K562 (cell line): ENCODE results near the gene CNOT1. TPM values are rescaled to one million over a fixed set of nuclear protein-coding genes. Genes with fewer than 3 reads are reported as not detected.
A peak's percentile ranks its signal among the peaks of the same experiment; 100 is the strongest.

Source experiments
- ATF1 ChIP-seq, 2 experiments: fragments of 450-650 bp in 1 of 2; IDR thresholded peaks; 2 replicates each; pipeline ENCODE4 v1.6.1; 2016; ENCODE audit warnings: missing compliant biosample characterization in 1 of 2, missing genetic modification characterization in 1 of 2
- ATF7 ChIP-seq: fragments of 450-650 bp; IDR thresholded peaks from 2 replicates; pipeline ENCODE4 v1.7.1; 2014; ENCODE audit warnings: mild to moderate bottlenecking, moderate library complexity
- CREM ChIP-seq: IDR thresholded peaks from 2 replicates; pipeline ENCODE4 v1.6.1; 2014; ENCODE audit warnings: antibody characterized with exemption, low read depth
- ERF ChIP-seq: fragments of 450-650 bp; formaldehyde crosslinking; IDR thresholded peaks from 2 replicates; pipeline ENCODE4 v1.4.0; 2020; ENCODE audit warnings: mild to moderate bottlenecking, mixed read lengths
- MCM7 ChIP-seq, 2 experiments: fragments of 450-650 bp; IDR thresholded peaks; 2 replicates each; pipeline ENCODE4 v1.6.1; 2016 to 2018
- RBFOX2 ChIP-seq: fragments of 200-400 bp; formaldehyde crosslinking; IDR thresholded peaks from 2 replicates; pipeline ENCODE4 v1.6.1; 2017; ENCODE audit warnings: low read depth, mild to moderate bottlenecking, low read length, moderate library complexity
- ZNF551 ChIP-seq: fragments of 250-450 bp; sonication (Bioruptor Pico); IDR thresholded peaks from 2 replicates; pipeline ENCODE4 v1.5.0; 2021; ENCODE audit warnings: mild to moderate bottlenecking, moderate library complexity
- ZNF589 ChIP-seq: fragments of 200-800 bp; sonication (Bioruptor generic); IDR thresholded peaks from 2 replicates; pipeline ENCODE4 v1.6.1; 2016; ENCODE audit warnings: low read depth, missing genetic modification characterization, missing compliant biosample characterization
- polyA plus RNA-seq, 8 experiments: library from polyadenylated mRNA; depleted of rRNA in 4 of 8; stranded (reverse) in 5 of 8; unstranded in 3 of 8; fragments of >200 nt; fragmentation: Nextera tagmentation in 2 of 8; fragmentation: Illumina TruSeq in 1 of 8; extraction: Ambion mirVana in 2 of 8; extraction: Trizol in 1 of 8; gene quantifications; 2 replicates each; pipeline versions ENCODE4 v1.2.1 to v1.2.3, GENCODE V29; 2011 to 2014; ENCODE audit warnings: inconsistent platforms in 1 of 8, missing spikeins in 1 of 8
- total RNA-seq, 7 experiments: library from RNA; depleted of rRNA in 6 of 7; stranded (reverse); fragments of >200 nt in 6 of 7; fragmentation: Illumina TruSeq in 2 of 7; extraction: Trizol in 2 of 7; gene quantifications; 2 replicates each; pipeline versions ENCODE4 v1.2.1 to v1.2.3, GENCODE V29; 2011 to 2021; ENCODE audit warnings: low replicate concordance in 1 of 7
- TF ChIP-seq, protein P1 (sequence below): fragments of 450-650 bp; IDR thresholded peaks from 2 replicates; pipeline ENCODE4 v1.6.1; 2016; ENCODE audit warnings: mild to moderate bottlenecking, moderate library complexity
- TF ChIP-seq, protein P2 (sequence below): IDR thresholded peaks from 2 replicates; pipeline ENCODE4 v1.6.1; 2014; ENCODE audit warnings: antibody characterized with exemption
- TF ChIP-seq, protein P3 (sequence below): sonication (generic); formaldehyde crosslinking; IDR thresholded peaks from 2 replicates; pipeline ENCODE4 v1.8.0; 2022; ENCODE audit warnings: mild to moderate bottlenecking, missing genetic modification reagents

Gene CNOT1
- total and polyA plus RNA-seq, 9 of the 15 experiments (the other 6 are each of a cell fraction or from before 2014, with no cell fraction given), result 110 to 270 (median 220) TPM

DNA sequence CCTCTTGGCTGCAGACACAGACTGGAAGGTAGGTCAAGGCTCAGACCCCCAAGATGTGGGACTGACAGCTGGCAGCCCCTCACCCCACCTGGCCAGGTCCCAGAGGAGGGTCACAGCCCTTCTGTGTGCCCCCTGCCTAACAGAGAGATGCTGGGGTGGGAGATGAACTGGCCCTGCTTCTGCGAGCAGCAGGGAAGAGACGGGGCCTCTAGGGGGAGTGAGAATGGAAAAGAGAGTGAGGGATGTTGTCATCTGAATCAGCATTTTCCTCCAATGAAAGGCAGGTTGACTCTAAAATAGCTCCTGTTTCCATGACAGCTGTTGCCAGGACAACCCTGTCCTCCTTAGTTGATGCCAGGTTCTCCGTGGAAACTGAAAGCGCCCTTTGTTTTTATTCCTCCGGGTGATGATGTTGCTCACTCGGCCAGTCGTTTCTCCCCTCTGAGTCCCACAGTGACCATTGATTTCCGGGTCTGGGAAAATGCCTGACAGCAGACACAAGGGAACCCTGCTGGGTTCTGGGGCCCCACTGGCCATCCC is 134.6 kb downstream of the CNOT1 start (continued):
- TF ChIP-seq, protein P1, sequence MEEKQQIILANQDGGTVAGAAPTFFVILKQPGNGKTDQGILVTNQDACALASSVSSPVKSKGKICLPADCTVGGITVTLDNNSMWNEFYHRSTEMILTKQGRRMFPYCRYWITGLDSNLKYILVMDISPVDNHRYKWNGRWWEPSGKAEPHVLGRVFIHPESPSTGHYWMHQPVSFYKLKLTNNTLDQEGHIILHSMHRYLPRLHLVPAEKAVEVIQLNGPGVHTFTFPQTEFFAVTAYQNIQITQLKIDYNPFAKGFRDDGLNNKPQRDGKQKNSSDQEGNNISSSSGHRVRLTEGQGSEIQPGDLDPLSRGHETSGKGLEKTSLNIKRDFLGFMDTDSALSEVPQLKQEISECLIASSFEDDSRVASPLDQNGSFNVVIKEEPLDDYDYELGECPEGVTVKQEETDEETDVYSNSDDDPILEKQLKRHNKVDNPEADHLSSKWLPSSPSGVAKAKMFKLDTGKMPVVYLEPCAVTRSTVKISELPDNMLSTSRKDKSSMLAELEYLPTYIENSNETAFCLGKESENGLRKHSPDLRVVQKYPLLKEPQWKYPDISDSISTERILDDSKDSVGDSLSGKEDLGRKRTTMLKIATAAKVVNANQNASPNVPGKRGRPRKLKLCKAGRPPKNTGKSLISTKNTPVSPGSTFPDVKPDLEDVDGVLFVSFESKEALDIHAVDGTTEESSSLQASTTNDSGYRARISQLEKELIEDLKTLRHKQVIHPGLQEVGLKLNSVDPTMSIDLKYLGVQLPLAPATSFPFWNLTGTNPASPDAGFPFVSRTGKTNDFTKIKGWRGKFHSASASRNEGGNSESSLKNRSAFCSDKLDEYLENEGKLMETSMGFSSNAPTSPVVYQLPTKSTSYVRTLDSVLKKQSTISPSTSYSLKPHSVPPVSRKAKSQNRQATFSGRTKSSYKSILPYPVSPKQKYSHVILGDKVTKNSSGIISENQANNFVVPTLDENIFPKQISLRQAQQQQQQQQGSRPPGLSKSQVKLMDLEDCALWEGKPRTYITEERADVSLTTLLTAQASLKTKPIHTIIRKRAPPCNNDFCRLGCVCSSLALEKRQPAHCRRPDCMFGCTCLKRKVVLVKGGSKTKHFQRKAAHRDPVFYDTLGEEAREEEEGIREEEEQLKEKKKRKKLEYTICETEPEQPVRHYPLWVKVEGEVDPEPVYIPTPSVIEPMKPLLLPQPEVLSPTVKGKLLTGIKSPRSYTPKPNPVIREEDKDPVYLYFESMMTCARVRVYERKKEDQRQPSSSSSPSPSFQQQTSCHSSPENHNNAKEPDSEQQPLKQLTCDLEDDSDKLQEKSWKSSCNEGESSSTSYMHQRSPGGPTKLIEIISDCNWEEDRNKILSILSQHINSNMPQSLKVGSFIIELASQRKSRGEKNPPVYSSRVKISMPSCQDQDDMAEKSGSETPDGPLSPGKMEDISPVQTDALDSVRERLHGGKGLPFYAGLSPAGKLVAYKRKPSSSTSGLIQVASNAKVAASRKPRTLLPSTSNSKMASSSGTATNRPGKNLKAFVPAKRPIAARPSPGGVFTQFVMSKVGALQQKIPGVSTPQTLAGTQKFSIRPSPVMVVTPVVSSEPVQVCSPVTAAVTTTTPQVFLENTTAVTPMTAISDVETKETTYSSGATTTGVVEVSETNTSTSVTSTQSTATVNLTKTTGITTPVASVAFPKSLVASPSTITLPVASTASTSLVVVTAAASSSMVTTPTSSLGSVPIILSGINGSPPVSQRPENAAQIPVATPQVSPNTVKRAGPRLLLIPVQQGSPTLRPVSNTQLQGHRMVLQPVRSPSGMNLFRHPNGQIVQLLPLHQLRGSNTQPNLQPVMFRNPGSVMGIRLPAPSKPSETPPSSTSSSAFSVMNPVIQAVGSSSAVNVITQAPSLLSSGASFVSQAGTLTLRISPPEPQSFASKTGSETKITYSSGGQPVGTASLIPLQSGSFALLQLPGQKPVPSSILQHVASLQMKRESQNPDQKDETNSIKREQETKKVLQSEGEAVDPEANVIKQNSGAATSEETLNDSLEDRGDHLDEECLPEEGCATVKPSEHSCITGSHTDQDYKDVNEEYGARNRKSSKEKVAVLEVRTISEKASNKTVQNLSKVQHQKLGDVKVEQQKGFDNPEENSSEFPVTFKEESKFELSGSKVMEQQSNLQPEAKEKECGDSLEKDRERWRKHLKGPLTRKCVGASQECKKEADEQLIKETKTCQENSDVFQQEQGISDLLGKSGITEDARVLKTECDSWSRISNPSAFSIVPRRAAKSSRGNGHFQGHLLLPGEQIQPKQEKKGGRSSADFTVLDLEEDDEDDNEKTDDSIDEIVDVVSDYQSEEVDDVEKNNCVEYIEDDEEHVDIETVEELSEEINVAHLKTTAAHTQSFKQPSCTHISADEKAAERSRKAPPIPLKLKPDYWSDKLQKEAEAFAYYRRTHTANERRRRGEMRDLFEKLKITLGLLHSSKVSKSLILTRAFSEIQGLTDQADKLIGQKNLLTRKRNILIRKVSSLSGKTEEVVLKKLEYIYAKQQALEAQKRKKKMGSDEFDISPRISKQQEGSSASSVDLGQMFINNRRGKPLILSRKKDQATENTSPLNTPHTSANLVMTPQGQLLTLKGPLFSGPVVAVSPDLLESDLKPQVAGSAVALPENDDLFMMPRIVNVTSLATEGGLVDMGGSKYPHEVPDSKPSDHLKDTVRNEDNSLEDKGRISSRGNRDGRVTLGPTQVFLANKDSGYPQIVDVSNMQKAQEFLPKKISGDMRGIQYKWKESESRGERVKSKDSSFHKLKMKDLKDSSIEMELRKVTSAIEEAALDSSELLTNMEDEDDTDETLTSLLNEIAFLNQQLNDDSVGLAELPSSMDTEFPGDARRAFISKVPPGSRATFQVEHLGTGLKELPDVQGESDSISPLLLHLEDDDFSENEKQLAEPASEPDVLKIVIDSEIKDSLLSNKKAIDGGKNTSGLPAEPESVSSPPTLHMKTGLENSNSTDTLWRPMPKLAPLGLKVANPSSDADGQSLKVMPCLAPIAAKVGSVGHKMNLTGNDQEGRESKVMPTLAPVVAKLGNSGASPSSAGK, result no peak
- TF ChIP-seq RBFOX2 (no peak), ZNF589 (CRISPR knock-in tag) (no peak), ATF7 (peak; percentile 92), ATF1 (CRISPR knock-in tag; IDR thresholded peaks at IDR 0.05) (no peak), ATF1 (tag; IDR thresholded peaks at IDR 0.05) (peak; percentile 51; the same call in 1 of the 2 replicates), CREM (peak; percentile 53), MCM7 (IDR thresholded peaks at IDR 0.05) (no peak), ZNF551 (no peak), ERF (CRISPR knock-in tag) (no peak)
- TF ChIP-seq, protein P2, sequence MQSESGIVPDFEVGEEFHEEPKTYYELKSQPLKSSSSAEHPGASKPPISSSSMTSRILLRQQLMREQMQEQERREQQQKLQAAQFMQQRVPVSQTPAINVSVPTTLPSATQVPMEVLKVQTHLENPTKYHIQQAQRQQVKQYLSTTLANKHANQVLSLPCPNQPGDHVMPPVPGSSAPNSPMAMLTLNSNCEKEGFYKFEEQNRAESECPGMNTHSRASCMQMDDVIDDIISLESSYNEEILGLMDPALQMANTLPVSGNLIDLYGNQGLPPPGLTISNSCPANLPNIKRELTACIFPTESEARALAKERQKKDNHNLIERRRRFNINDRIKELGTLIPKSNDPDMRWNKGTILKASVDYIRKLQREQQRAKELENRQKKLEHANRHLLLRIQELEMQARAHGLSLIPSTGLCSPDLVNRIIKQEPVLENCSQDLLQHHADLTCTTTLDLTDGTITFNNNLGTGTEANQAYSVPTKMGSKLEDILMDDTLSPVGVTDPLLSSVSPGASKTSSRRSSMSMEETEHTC, result no peak
- TF ChIP-seq, protein P3, sequence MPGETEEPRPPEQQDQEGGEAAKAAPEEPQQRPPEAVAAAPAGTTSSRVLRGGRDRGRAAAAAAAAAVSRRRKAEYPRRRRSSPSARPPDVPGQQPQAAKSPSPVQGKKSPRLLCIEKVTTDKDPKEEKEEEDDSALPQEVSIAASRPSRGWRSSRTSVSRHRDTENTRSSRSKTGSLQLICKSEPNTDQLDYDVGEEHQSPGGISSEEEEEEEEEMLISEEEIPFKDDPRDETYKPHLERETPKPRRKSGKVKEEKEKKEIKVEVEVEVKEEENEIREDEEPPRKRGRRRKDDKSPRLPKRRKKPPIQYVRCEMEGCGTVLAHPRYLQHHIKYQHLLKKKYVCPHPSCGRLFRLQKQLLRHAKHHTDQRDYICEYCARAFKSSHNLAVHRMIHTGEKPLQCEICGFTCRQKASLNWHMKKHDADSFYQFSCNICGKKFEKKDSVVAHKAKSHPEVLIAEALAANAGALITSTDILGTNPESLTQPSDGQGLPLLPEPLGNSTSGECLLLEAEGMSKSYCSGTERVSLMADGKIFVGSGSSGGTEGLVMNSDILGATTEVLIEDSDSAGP (CRISPR knock-in tag), result no peak
